CD4-positive, alpha-beta T cell (primary cell): ENCODE data around the gene SKIC8. TPM values are rescaled to one million over a fixed set of nuclear protein-coding genes. Genes with fewer than 3 reads are reported as not detected.
"Not testable (repeated sequence)": the region's sequence is repeated elsewhere in the genome, so short reads cannot be mapped to it uniquely, and the experiment has no call there.

Source experiments
- ATAC-seq: fragments of 200-7000 bp; cut with Tn5 transposase; one replicate; pipeline ENCODE4 v1.10.0; 2022; ENCODE audit warnings: mild to moderate bottlenecking; ENCODE audit not compliant: poor library complexity
- CTCF ChIA-PET: fragments of 350-600 bp; sonication (Branson Sonifier 250); formaldehyde crosslinking; loops from one replicate; lab custom pipeline; 2021; ENCODE audit warnings: antibody characterized with exemption, inconsistent platforms; lab: Charles Lee
- POLR2A ChIA-PET: fragments of 350-600 bp; sonication (Branson Sonifier 250); formaldehyde crosslinking; loops from one replicate; lab custom pipeline; 2021; ENCODE audit warnings: antibody characterized with exemption, inconsistent platforms; lab: Charles Lee
- DNase-seq, 14 experiments: peaks; one replicate each; pipeline ENCODE4 v3.0.0-alpha.2; 2013 to 2020; ENCODE audit warnings: mixed read lengths in 2 of 14
- H3K27ac ChIP-seq, 2 donors: one replicate each; pipeline versions ENCODE4 v1.5.1 to v1.7.0; 2013; ENCODE audit warnings: low read length in 2 of 2, low read depth in 1 of 2, mild to moderate bottlenecking in 1 of 2
- H3K27me3 ChIP-seq, 2 experiments: 1 replicate in 1 of 2; 2 replicates in 1 of 2; pipeline versions ENCODE4 v1.6.1 to v1.7.0; 2013; ENCODE audit warnings: low read length in 2 of 2, control low read depth in 1 of 2, mild to moderate bottlenecking in 1 of 2, moderate library complexity in 1 of 2; ENCODE audit not compliant: insufficient read depth in 2 of 2, control insufficient read depth in 1 of 2
- H3K36me3 ChIP-seq: one replicate; pipeline ENCODE4 v1.6.1; 2013; ENCODE audit warnings: low read length, control low read depth; ENCODE audit not compliant: insufficient read depth
- H3K4me1 ChIP-seq: one replicate; pipeline ENCODE4 v1.6.1; 2013; ENCODE audit warnings: low read length, control low read depth; ENCODE audit not compliant: insufficient read depth
- H3K4me3 ChIP-seq: one replicate; pipeline ENCODE4 v1.5.1; 2013; ENCODE audit warnings: mild to moderate bottlenecking, low read length, moderate library complexity
- H3K9me3 ChIP-seq, 2 experiments: 1 replicate in 1 of 2; 2 replicates in 1 of 2; pipeline versions ENCODE4 v1.6.1 to v1.7.0; 2013; ENCODE audit warnings: low read length in 2 of 2, mild to moderate bottlenecking in 2 of 2, control low read depth in 1 of 2, moderate library complexity in 1 of 2; ENCODE audit not compliant: control insufficient read depth in 1 of 2, insufficient read depth in 1 of 2
- H3K27ac Mint-ChIP-seq: one replicate; pipeline ENCODE4 v1.8.0; 2020; ENCODE audit warnings: mixed read lengths
- H3K27me3 Mint-ChIP-seq: one replicate; pipeline ENCODE4 v1.8.0; 2021; ENCODE audit warnings: mixed read lengths
- H3K36me3 Mint-ChIP-seq: one replicate; pipeline ENCODE4 v1.8.0; 2021; ENCODE audit warnings: low read depth, mixed read lengths
- H3K4me1 Mint-ChIP-seq: one replicate; pipeline ENCODE4 v1.8.0; 2021; ENCODE audit warnings: low read depth, mixed read lengths
- H3K4me3 Mint-ChIP-seq: one replicate; pipeline ENCODE4 v1.8.0; 2020; ENCODE audit warnings: mild to moderate bottlenecking, mixed read lengths
- H3K9me3 Mint-ChIP-seq: one replicate; pipeline ENCODE4 v1.8.0; 2020; ENCODE audit warnings: mixed read lengths
- CTCF ChIP-seq: fragments of 200-600 bp; IDR thresholded peaks from one replicate; pipeline ENCODE4 v1.8.0; 2022; ENCODE audit warnings: antibody characterized with exemption, mild to moderate bottlenecking
- intact Hi-C, 2 experiments: fragments of 100-400 bp; cut with DNase I in 1 of 2; cut with micrococcal nuclease in 1 of 2; formaldehyde crosslinking; loops; one replicate each; pipeline versions ENCODE4 v1.15.1 to v1.9.0; 2023 to 2025; cut with DNase I, micrococcal nuclease
- total RNA-seq, 174 experiments: library from RNA in 2 of 174; stranded (reverse) in 2 of 174; gene quantifications; one replicate each; pipeline ENCODE4 v1.2.3 and lab custom pipeline; 2021 to 2026

Gene SKIC8
- total RNA-seq, 2 experiments from 2014 or later, result 13.3 to 16.7 TPM

- Mint-ChIP-seq H3K27me3 (no peaks in the 10 kb centered on the region), H3K36me3 (no peaks in the 10 kb centered on the region), H3K4me1 (no peaks in the 10 kb centered on the region), H3K9me3 (no peaks in the 10 kb centered on the region), H3K4me3 (no peak overlapping the region), H3K27ac (no peak overlapping the region)
- no peaks in the 10 kb centered on the region for H3K27me3 ChIP-seq
- DNase-seq, result no peak
- ChIA-PET CTCF (no interaction called here), POLR2A (no interaction called here)
- intact Hi-C loops, result no loop called here
- no peaks in the 10 kb centered on the region for H3K9me3 ChIP-seq
- H3K36me3 ChIP-seq, result no peaks in the 10 kb centered on the region
- no peaks in the 10 kb centered on the region for H3K4me1 ChIP-seq
- H3K27ac ChIP-seq, result no peak overlapping the region
- no peak overlapping the region for H3K4me3 ChIP-seq
- TF ChIP-seq CTCF, result no peak
- no peak for ATAC-seq
These were observed 50.3 kb downstream of the SKIC8 start for GRCh38 chr15:78249131-78249530.

GRCh38 chr15:78247911-78248310 lies 51.5 kb downstream of the SKIC8 start:
- H3K4me3 Mint-ChIP-seq, result no peak overlapping the region
- H3K9me3 ChIP-seq, result no peaks in the 10 kb centered on the region
- H3K4me1 Mint-ChIP-seq, result no peaks in the 10 kb centered on the region
- ATAC-seq (no peak), DNase-seq (no peak)
- H3K36me3 ChIP-seq, result no peaks in the 10 kb centered on the region
- no peak overlapping the region for H3K4me3 ChIP-seq
- no peaks in the 10 kb centered on the region for H3K27me3 Mint-ChIP-seq
- H3K27ac ChIP-seq, result no peak overlapping the region
- no peaks in the 10 kb centered on the region for H3K4me1 ChIP-seq
- intact Hi-C loops, result no loop called here
- no peaks in the 10 kb centered on the region for H3K9me3 Mint-ChIP-seq
- H3K27ac Mint-ChIP-seq, result no peak overlapping the region
- H3K27me3 ChIP-seq, result no peaks in the 10 kb centered on the region
- ChIA-PET CTCF (no interaction called here), POLR2A (no interaction called here)
- TF ChIP-seq CTCF, result no peak
- H3K36me3 Mint-ChIP-seq, result no peaks in the 10 kb centered on the region

- H3K9me3 ChIP-seq, DNase-seq, H3K27ac Mint-ChIP-seq, intact Hi-C loops, H3K27me3 Mint-ChIP-seq, H3K4me1 Mint-ChIP-seq, H3K27me3 ChIP-seq, ATAC-seq, H3K36me3 ChIP-seq, H3K4me3 ChIP-seq, H3K27ac ChIP-seq, H3K4me3 Mint-ChIP-seq, H3K36me3 Mint-ChIP-seq, POLR2A ChIA-PET, H3K9me3 Mint-ChIP-seq, H3K4me1 ChIP-seq: not testable (repeated sequence)
- CTCF ChIA-PET, result interaction anchor here (1.1 kb wide), 1 partner anchor 138 kb away, joined by 3 read pairs; no protein-coding TSS in a partner anchor
These were observed 53.3 kb downstream of the SKIC8 start for GRCh38 chr15:78245976-78246620.

GRCh38 chr15:78245392-78245791 lies 54.0 kb downstream of the SKIC8 start:
- H3K27me3 ChIP-seq, H3K9me3 ChIP-seq, H3K27ac ChIP-seq, DNase-seq, H3K27me3 Mint-ChIP-seq, H3K27ac Mint-ChIP-seq, H3K9me3 Mint-ChIP-seq, H3K36me3 ChIP-seq, H3K4me1 Mint-ChIP-seq, H3K4me1 ChIP-seq, H3K4me3 ChIP-seq, H3K36me3 Mint-ChIP-seq, ATAC-seq, intact Hi-C loops, H3K4me3 Mint-ChIP-seq: not testable (repeated sequence)
- ChIA-PET POLR2A (interaction anchor here (0.6 kb wide), 1 partner anchor 111 kb away, joined by 4 read pairs; no protein-coding TSS in a partner anchor), CTCF (interaction anchor here (1.1 kb wide), 1 partner anchor 137 kb away, joined by 3 read pairs; no protein-coding TSS in a partner anchor)
